ENCODE measurements around the gene CTSF.

DNA sequence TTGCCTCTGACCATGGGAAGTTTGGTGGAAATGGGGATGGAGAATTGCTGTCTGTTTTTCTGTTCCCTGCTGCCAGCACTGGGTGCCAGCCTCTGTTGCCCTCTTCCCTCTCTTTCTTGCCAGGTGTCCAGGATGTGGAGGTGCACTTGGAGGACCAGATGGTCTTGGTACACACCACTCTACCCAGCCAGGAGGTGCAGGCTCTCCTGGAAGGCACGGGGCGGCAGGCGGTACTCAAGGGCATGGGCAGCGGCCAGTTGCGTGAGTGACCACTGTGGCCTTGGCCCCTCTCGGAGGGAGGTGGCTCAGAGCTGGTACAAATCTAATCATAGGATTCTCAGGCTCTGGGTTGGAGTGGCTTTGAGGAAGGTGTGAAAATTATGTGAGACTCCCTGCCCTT is 30.6 kb upstream of the CTSF start:
- TF ChIP-seq, protein P1, sequence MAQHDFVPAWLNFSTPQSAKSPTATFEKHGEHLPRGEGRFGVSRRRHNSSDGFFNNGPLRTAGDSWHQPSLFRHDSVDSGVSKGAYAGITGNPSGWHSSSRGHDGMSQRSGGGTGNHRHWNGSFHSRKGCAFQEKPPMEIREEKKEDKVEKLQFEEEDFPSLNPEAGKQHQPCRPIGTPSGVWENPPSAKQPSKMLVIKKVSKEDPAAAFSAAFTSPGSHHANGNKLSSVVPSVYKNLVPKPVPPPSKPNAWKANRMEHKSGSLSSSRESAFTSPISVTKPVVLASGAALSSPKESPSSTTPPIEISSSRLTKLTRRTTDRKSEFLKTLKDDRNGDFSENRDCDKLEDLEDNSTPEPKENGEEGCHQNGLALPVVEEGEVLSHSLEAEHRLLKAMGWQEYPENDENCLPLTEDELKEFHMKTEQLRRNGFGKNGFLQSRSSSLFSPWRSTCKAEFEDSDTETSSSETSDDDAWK (CRISPR knock-in tag; IDR thresholded peaks at IDR 0.05) = no peak
- TF ChIP-seq HNRNPK (IDR thresholded peaks at IDR 0.05; ENCODE audit: low read depth, low read length, poor library complexity, severe bottlenecking) (no peak), EP300 (IDR thresholded peaks at IDR 0.05; ENCODE audit: low read depth in 2 of 2, low read length in 2 of 2) (no peak), EP300 (CRISPR knock-in tag; IDR thresholded peaks at IDR 0.05; ENCODE audit: borderline replicate concordance) (no peak), ZSCAN30 (CRISPR knock-in tag; IDR thresholded peaks at IDR 0.05) (no peak), FOXK2 (IDR thresholded peaks at IDR 0.05) (no peak), RBAK (CRISPR knock-in tag; IDR thresholded peaks at IDR 0.05) (no peak), ZNF484 (CRISPR knock-in tag; IDR thresholded peaks at IDR 0.05; ENCODE audit: borderline replicate concordance, low read depth) (no peak), PITX1 (CRISPR knock-in tag; IDR thresholded peaks at IDR 0.05) (no peak), PHF20 (CRISPR knock-in tag; IDR thresholded peaks at IDR 0.05) (no peak), HDAC2 (CRISPR knock-in tag; IDR thresholded peaks at IDR 0.05) (no peak), GABPA (IDR thresholded peaks at IDR 0.05; ENCODE audit: low read depth, low read length) (no peak), GABPA (CRISPR knock-in tag; IDR thresholded peaks at IDR 0.05; ENCODE audit: low read depth) (no peak)
- TF ChIP-seq, protein P2, sequence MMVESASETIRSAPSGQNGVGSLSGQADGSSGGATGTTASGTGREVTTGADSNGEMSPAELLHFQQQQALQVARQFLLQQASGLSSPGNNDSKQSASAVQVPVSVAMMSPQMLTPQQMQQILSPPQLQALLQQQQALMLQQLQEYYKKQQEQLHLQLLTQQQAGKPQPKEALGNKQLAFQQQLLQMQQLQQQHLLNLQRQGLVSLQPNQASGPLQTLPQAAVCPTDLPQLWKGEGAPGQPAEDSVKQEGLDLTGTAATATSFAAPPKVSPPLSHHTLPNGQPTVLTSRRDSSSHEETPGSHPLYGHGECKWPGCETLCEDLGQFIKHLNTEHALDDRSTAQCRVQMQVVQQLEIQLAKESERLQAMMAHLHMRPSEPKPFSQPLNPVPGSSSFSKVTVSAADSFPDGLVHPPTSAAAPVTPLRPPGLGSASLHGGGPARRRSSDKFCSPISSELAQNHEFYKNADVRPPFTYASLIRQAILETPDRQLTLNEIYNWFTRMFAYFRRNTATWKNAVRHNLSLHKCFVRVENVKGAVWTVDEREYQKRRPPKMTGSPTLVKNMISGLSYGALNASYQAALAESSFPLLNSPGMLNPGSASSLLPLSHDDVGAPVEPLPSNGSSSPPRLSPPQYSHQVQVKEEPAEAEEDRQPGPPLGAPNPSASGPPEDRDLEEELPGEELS (CRISPR knock-in tag; IDR thresholded peaks at IDR 0.05) = no peak
- TF ChIP-seq, protein P3, sequence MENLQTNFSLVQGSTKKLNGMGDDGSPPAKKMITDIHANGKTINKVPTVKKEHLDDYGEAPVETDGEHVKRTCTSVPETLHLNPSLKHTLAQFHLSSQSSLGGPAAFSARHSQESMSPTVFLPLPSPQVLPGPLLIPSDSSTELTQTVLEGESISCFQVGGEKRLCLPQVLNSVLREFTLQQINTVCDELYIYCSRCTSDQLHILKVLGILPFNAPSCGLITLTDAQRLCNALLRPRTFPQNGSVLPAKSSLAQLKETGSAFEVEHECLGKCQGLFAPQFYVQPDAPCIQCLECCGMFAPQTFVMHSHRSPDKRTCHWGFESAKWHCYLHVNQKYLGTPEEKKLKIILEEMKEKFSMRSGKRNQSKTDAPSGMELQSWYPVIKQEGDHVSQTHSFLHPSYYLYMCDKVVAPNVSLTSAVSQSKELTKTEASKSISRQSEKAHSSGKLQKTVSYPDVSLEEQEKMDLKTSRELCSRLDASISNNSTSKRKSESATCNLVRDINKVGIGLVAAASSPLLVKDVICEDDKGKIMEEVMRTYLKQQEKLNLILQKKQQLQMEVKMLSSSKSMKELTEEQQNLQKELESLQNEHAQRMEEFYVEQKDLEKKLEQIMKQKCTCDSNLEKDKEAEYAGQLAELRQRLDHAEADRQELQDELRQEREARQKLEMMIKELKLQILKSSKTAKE (CRISPR knock-in tag; IDR thresholded peaks at IDR 0.05; ENCODE audit: borderline replicate concordance) = no peak
